ENCODE measurements around the gene ZBED2. TPM values are rescaled to one million over a fixed set of nuclear protein-coding genes. Genes with fewer than 3 reads are reported as not detected.
A peak's percentile ranks its signal among the peaks of the same experiment; 100 is the strongest.

ZBED2 gene
- polyA plus RNA-seq, 2 of the 4 experiments (the other 2 are of a cell fraction), result 0.48 to 1.9 TPM

DNA sequence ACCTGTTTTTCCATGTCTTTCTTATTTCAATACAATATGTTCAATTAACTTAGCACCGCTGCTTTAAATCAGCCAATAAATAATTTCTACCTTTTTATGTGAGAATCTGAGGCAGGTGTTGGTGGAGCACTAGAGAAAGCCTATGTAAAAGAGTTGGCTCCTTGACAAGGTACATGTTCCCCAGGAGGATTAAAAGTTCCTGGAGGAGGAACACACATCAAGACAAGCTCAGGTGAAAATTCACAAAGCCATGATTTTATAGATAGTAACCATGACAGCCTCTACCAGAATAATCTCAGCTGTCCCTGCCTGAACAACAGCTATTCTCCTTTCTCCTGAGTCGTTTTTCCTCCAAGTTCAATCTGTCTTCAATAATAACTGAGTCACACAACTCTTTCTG lies 3.4 kb upstream of the ZBED2 start:
- no peak for FAIRE-seq
- POLR2A ChIA-PET, result no interaction called here
- Histone ChIP-seq H3K9me3 (no peaks in the 10 kb centered on the region), H3K4me1 (peaks cover 39% of the 10 kb centered on the region), H3K4me3 (no peak overlapping the region), H3K4me2 (no peak overlapping the region), H3K27ac (no peak overlapping the region)
- no peak for ATAC-seq
- CTCF ChIA-PET, result interaction anchor here (0.6 to 1.7 kb wide), 4 partner anchors 13 to 96 kb away, joined by 3 to 6 read pairs (median 3); no protein-coding TSS in a partner anchor
- WGBS (ENCODE audit: missing lambda C conversion rate), result 68% methylated on average over 2 of the region's 2 CpGs
- no peak for DNase-seq (ENCODE audit: low read depth in 1 of 2, low spot score in 1 of 2)
- TF ChIP-seq MAFK (IDR thresholded peaks at IDR 0.05; ENCODE audit: partially characterized antibody) (no peak), HOXB13 (CRISPR knock-in tag; IDR thresholded peaks at IDR 0.05; ENCODE audit: low read depth) (no peak), POLR2A (IDR thresholded peaks at IDR 0.05; ENCODE audit: low read length) (no peak), ZNF302 (CRISPR knock-in tag; IDR thresholded peaks at IDR 0.05) (no peak)
- TF ChIP-seq, protein P1, sequence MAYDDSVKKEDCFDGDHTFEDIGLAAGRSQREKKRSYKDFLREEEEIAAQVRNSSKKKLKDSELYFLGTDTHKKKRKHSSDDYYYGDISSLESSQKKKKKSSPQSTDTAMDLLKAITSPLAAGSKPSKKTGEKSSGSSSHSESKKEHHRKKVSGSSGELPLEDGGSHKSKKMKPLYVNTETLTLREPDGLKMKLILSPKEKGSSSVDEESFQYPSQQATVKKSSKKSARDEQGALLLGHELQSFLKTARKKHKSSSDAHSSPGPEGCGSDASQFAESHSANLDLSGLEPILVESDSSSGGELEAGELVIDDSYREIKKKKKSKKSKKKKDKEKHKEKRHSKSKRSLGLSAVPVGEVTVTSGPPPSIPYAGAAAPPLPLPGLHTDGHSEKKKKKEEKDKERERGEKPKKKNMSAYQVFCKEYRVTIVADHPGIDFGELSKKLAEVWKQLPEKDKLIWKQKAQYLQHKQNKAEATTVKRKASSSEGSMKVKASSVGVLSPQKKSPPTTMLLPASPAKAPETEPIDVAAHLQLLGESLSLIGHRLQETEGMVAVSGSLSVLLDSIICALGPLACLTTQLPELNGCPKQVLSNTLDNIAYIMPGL (CRISPR knock-in tag; IDR thresholded peaks at IDR 0.05; ENCODE audit: borderline replicate concordance), result no peak

DNA sequence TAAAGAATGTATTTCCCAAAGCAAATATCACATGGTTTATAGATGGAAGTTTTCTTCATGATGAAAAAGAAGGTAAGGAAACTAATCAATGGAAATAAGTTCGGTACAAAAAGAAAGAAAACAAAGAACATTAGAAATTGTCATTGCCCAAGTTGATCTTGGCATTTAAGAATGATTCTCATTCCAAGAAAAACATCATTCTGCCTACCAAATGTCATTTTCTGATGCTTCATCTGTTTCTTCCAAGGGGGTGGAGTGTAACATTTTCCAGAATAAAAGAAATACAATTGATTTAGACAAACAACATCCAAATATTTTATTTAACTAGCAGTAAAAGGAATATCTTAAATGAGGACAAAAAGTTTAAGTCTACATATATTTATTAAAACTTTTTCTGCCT lies 3.0 kb upstream of the ZBED2 start:
- no peak for DNase-seq (ENCODE audit: low read depth in 1 of 2, low spot score in 1 of 2)

DNA sequence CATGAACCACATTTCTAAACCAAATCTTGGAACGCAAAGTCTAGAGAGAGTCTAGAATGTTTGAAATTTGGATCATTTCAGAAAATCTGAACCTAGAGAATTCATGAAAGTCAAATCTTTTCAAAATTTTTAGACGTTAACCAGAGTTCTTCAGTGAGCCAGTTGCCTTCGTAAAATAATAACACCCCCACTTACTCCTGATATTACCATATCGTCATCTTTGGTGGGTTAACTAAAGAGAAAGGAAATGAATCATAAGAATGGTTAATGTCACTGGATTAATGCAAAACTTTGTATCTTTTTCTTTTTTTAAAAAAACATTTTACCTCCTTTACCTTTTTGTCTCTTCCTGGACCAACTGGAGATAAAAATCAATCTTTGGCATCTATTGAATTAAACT lies 1.2 kb upstream of the ZBED2 start:
- POLR2A ChIA-PET, result no interaction called here
- ATAC-seq (no peak), FAIRE-seq (peak; percentile 23), DNase-seq (ENCODE audit: low read depth in 1 of 2, low spot score in 1 of 2) (no peak)
- CTCF ChIA-PET, result no interaction called here
- Histone ChIP-seq H3K4me3 (no peak overlapping the region), H3K4me2 (no peak overlapping the region), H3K4me1 (peaks cover 47% of the 10 kb centered on the region), H3K9me3 (no peaks in the 10 kb centered on the region), H3K27ac (no peak overlapping the region)
- WGBS (ENCODE audit: missing lambda C conversion rate), result 80% methylated on average over 4 of the region's 4 CpGs
- TF ChIP-seq HOXB5 (CRISPR knock-in tag; IDR thresholded peaks at IDR 0.05), result no peak
- no peak for TF ChIP-seq CEBPB (IDR thresholded peaks at IDR 0.05)
- no peak for TF ChIP-seq KDM5A (IDR thresholded peaks at IDR 0.05)

More for the DNA sequence above, 3.0 kb upstream of the ZBED2 start:
- ATAC-seq (no peak), FAIRE-seq (peak; percentile 18)
- ChIA-PET CTCF (interaction anchor here (0.7 to 1.2 kb wide), 2 partner anchors 13 to 96 kb away, joined by 3 read pairs; no protein-coding TSS in a partner anchor), POLR2A (no interaction called here)
- TF ChIP-seq, protein P2, sequence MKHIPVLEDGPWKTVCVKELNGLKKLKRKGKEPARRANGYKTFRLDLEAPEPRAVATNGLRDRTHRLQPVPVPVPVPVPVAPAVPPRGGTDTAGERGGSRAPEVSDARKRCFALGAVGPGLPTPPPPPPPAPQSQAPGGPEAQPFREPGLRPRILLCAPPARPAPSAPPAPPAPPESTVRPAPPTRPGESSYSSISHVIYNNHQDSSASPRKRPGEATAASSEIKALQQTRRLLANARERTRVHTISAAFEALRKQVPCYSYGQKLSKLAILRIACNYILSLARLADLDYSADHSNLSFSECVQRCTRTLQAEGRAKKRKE (CRISPR knock-in tag; IDR thresholded peaks at IDR 0.05; ENCODE audit: low read depth), result no peak
- TF ChIP-seq ZSCAN20 (CRISPR knock-in tag; IDR thresholded peaks at IDR 0.05) (no peak), EHMT2 (IDR thresholded peaks at IDR 0.05; ENCODE audit: low read depth) (no peak), SMC3 (IDR thresholded peaks at IDR 0.05) (no peak), CHD4 (IDR thresholded peaks at IDR 0.05; ENCODE audit: borderline replicate concordance) (no peak), POLR2A (IDR thresholded peaks at IDR 0.05; ENCODE audit: low read length) (no peak), NPAS2 (CRISPR knock-in tag; IDR thresholded peaks at IDR 0.05; ENCODE audit: borderline replicate concordance) (no peak), HOXA7 (CRISPR knock-in tag; IDR thresholded peaks at IDR 0.05) (no peak), EP300 (IDR thresholded peaks at IDR 0.05) (no peak), ZNF302 (CRISPR knock-in tag; IDR thresholded peaks at IDR 0.05) (no peak), HOXB13 (CRISPR knock-in tag; IDR thresholded peaks at IDR 0.05; ENCODE audit: low read depth) (no peak), KDM5A (IDR thresholded peaks at IDR 0.05) (no peak), CBX2 (IDR thresholded peaks at IDR 0.05; ENCODE audit: borderline replicate concordance, low read depth) (no peak), ESRRA (IDR thresholded peaks at IDR 0.05; ENCODE audit: borderline replicate concordance, low read length) (no peak), GATA3 (IDR thresholded peaks at IDR 0.05; ENCODE audit: borderline replicate concordance) (no peak), CEBPB (IDR thresholded peaks at IDR 0.05) (no peak), HEYL (CRISPR knock-in tag; IDR thresholded peaks at IDR 0.05) (no peak)
- TF ChIP-seq, protein P3, sequence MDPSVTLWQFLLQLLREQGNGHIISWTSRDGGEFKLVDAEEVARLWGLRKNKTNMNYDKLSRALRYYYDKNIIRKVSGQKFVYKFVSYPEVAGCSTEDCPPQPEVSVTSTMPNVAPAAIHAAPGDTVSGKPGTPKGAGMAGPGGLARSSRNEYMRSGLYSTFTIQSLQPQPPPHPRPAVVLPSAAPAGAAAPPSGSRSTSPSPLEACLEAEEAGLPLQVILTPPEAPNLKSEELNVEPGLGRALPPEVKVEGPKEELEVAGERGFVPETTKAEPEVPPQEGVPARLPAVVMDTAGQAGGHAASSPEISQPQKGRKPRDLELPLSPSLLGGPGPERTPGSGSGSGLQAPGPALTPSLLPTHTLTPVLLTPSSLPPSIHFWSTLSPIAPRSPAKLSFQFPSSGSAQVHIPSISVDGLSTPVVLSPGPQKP (IDR thresholded peaks at IDR 0.05; ENCODE audit: low read depth, low read length), result no peak
- 8% methylated on average over 1 of the region's 1 CpG for WGBS (ENCODE audit: missing lambda C conversion rate)
- no peak overlapping the region for H3K4me3 ChIP-seq
- H3K27ac ChIP-seq, result no peak overlapping the region
- H3K4me1 ChIP-seq, result peaks cover 43% of the 10 kb centered on the region
- no peak overlapping the region for H3K4me2 ChIP-seq
- no peaks in the 10 kb centered on the region for H3K9me3 ChIP-seq
